Activated gamma-delta T cell treated with Interleukin-2 at 50 U/mL for 16 hours (primary cell): Measurements from ENCODE around the gene KCTD12.

Experiments used
- DNase-seq: peaks from one replicate; pipeline ENCODE4 v3.0.0-alpha.2; 2020

KCTD12 gene

DNA sequence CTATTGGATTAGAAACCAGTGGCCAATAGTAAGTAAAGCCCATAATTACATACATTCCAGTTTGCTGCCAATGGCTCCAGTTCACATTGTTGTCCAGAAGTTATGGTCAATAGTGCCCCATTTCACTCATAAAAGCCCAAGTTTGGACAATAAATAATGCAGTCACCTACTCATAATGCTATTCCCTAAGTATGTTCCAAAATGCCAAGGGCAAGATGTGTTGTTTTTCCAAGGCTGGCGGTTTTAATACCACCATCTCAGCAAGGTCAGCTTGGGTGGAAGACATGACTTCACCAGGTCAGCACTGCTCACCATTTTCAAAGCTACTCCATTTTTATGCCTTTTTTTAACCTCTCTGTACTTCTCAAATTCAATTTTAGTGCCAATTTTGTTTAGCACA, 32.7 kb downstream of the KCTD12 start:
- DNase-seq = no peak

DNA sequence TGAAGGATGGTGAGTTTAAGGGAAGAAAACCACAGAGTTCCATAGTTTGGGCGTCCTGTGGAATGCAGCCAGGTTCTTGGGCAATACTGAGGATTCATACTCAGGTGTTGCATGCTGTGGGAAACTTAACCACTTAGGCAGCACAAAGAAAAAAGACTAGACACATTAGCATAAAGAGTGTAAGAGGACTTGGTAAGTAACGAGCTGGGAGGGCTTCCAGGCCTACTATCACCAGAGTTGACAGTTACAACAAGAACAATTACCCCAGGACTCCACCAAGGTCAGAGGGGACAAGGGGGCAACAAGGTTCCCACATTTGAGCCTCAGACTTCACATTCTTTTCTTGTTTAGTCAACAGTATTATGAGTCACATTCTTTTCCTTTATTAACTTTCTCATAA, 33.2 kb downstream of the KCTD12 start:
- DNase-seq = no peak

DNA sequence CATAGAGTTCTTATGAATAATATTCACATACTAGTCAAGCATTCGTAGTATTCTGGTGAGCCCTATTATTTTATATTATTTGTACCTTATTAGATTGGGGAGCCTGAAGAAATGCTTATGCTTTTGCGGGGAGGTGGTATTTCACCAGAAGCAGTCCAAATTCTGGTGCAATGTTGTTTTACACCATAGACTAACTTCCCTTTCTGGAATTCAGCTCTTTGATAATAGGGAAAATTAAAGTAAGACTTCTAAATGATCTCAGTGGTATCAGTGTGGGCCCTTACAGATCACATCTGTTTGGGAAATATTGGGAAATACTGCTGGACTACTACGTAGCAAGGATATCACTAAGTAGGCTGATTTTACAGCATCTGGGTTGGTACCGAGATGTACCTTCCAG, 34.2 kb downstream of the KCTD12 start:
- no peak for DNase-seq

DNA sequence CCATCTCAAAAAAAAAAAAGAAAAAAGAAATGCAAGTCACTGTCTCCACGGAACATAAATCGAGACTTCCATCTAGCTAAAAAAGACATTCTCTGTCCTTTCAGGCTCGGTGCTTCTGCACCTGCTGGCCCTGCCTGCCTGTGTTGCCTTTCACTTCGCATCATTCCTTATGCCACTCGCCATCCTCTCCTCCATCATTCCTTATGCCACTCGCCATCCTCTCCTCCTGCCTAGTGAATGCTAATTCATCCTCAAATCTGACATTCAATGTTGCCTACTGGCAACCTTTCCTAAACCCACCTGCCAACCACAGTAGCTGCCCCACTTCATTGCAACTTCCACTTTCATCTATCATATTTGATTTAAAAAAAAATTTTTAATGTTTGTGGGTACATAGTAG, 36.7 kb downstream of the KCTD12 start:
- DNase-seq = no peak

DNA sequence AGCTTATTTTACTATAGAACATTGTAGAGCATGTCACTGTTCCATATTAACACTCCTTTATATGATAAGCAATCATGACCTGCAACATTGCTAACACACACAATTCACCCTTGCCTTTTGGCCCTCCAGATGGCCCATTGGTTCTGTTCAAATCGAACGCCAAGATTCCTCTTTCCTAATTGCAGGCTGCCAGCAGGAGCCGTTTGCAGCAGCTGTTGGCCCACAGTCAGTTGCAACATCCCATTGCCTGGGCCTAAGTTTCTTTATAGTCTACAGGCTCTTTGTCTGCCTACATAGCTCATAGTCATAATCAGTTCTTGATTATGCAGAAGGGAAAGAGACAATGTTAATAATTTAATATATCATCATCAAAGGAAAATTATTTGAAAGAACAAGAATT, 37.6 kb downstream of the KCTD12 start:
- DNase-seq = no peak

DNA sequence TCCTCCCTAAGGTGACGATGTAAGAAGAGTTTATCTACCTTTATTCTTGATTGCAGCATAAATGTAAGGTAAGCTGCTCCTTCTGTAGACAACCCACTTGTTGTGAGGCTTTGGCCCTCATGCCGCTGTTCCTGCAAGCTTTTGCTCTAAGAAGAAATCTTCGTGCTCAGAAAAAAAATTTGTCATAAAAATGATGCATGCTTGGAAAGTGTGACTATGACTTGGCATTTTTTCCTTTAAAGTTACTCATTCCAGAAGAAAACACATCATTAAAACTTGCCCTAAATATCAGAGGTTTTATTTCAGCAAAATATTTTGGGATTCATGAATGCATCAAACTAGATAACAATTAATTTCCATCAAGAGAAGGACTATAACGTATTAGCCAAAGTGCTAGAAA, 39.8 kb downstream of the KCTD12 start:
- DNase-seq = no peak

DNA sequence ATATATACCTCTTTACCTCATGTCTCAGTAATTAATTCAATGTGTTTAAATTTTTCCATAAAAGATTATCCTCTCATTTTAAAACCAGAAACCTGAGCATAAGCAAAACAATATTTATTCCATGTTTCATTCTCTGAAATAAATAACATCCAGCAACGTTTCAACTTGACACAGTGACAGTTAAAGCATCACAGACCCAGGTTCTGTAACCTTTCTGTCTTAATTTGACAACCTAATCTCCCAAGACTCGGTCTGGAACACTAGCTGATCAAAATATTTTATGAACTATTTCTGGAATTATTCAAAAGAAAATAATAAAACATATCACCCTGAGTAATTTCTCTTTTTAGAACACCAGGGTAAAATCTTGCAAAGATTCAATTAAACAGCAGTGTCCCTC, 40.3 kb downstream of the KCTD12 start:
- no peak for DNase-seq

DNA sequence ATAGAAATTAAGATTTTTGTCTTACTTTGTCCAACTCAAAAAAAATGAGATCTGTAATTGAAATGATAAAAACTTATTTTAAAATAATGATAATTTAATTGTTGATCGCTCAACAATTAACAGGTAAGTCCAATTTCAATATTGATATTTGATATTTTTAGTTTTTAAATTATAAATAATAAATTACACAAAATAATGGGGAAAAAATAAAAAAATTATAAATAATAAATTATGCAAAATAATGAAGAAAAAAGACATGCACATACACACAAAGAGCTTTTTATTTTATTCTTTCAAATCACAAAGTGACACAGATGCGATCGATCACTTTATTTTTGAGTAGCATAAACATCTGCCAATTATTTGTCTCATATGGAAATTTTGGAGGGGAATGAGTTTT, 40.8 kb downstream of the KCTD12 start:
- DNase-seq = no peak

DNA sequence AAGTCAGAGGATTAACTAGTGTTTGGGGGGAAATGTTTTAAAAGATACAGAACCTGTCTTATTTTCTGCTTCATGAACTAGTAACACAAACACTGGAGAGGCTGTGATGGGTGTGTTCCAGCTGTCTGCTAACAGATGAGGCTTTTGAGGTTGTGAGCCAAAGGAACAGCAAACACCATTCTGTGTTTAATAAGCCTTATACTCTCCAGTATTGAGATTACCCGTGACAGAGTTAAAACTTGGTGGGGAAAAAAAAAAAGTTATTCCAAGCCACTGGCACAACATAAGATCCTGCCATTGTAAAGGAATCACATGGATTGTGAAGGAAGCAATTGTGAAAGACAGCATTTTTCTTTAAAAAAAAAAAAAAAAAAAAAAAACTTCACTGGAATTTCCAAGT, 48.4 kb downstream of the KCTD12 start:
- DNase-seq = no peak

DNA sequence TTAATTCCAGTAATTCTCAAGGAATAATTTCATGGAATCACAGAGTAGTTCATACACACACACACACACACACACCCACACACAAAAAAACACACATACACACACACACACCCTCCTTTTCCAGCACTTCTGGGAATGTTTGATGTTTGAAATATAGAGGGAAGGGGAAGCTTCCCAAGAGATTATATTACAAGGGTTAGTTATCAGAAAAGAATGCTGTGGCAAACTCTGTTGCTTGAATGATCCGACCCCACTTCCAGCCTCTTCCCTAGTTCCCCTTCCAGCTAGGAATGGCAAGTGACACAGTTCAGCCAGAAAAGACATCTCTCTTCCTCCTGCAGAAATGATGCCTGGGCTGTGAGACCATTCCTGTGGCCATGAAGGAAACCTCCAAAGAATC, 49.9 kb downstream of the KCTD12 start:
- DNase-seq = no peak

DNA sequence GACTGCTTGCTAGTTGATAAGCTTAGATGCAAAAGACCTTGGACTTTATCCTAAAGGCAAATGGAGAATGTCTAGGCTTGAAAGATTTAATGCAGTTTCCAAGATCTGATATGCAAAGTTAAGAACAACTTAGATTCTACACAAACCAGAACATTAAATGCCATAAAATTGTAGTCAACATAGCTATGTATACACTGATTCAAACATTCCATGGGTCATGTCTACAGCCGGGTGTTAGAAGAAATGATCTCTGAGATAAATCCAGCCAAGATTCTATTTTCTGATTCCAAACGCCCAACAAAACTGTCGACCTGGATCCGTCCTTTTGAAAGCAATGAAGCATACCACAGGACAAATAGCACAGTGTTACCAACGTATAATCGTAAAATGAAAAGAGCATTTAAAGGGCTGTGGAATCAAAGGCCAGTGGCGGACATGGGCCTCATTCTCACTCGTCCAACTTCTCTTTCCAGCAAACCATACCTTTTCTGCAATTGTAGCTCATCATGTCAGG, 52.7 kb downstream of the KCTD12 start:
- DNase-seq = no peak

DNA sequence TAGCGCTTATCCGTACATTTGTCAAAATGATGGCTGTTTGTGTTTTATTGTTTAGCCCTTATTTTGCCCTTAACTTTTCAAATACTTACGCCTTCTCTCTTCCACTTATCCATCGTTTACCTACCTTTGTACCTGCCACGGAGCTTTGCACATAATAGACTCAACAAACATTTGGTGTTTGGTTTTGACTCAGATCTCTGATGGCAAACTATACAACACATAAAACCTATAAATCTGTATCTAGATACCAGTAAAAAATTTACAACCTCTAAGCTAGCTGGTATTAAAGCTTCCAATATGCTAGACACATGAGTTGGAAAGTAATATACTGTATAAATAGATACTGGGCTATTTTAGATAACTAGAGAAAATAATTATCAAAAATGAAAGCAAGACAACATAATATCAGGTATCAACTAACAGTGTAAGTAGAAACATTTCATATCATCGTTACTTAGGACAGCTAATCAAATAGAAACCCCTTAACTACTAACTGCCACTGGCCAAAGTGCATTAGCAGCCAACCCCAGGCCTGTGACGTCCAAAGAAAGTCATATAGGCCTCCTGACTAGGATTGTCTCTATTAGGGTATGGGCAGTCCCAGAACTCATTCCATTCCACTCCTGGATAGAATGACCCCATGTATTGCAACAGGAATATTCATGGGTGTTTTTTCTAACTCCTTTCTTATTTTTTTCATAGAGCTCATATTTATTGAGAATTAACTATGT, 53.8 kb downstream of the KCTD12 start:
- DNase-seq = no peak

DNA sequence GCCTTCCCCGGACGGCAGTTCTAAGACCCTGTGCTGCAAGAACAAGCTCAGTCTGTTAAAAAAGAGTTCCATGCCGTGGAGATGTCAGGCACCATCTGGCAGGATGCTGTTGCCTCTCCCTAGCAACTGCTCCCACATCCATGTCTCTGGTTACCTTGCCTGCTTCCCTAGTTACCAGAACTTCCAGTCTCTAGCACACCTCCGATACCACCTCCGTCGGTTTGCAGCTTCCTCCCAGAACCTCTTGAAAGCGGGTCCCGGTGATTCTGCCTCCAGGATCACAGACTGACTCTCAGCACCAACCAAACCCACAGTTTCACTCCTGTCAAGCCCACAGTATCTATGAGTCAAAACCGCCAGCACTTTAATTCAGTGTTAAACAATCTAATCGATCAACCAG, 55.4 kb downstream of the KCTD12 start:
- DNase-seq = no peak
